ENCODE measurements around the gene ZNF778.

ZNF778 gene

DNA sequence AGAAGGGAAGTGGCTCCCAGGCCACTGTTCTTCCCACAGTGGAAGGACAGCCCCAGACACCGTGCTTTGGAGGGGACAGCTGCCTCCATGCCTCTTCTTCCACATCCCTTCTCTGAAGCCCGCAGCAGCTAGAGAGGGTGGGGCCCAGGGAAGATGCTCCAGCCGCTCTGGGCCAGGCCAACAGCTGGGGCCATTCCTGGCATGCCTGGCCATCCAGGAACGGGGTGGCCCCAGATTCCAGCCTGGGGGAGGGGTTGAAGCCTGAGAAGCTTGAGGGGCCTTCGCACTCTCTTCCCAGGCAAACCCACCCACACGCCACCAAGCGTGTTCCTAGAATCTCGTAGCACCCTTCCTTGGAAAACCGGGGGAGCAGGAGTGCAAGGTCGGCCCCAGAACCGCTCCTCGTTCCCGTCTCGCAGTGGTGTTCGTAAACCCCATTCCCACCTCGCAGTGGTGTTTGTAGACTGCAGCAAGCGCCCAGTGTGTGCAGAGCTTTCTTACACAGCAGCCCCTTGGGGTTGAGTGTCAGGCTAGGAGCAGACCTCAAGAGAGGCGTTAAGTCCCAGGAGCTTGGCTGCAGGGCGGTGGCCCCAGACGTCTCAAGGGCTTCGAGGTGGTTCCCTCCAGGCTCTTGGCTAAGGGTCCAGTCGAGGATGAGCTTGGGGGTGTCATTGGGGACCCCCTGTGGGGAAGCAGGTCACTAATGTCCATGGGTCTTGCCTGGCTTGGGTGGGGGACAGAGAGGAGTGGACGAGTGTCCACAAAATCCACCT is 43.3 kb upstream of the ZNF778 start:
- Histone ChIP-seq H3K27me3 (ENCODE audit: control insufficient read depth in 1 of 2, insufficient read depth in 2 of 2, low read length in 2 of 2) (peaks cover 25 to 26% of the 10 kb centered on the region in 2 donors), H3K36me3 (ENCODE audit: control insufficient read depth in 2 of 2, insufficient read depth in 2 of 2, low read length in 2 of 2) (no peaks in the 10 kb centered on the region), H3K9me3 (ENCODE audit: control insufficient read depth in 2 of 2, low read length in 2 of 2) (no peaks in the 10 kb centered on the region), H3K4me3 (ENCODE audit: low read length in 2 of 2) (no peak overlapping the region), H3K27ac (ENCODE audit: low read length) (no peak overlapping the region), H3K4me1 (ENCODE audit: control insufficient read depth, insufficient read depth, low read length) (peaks cover 10% of the 10 kb centered on the region), H3K9ac (ENCODE audit: low read length in 2 of 2) (no peak overlapping the region)

DNA sequence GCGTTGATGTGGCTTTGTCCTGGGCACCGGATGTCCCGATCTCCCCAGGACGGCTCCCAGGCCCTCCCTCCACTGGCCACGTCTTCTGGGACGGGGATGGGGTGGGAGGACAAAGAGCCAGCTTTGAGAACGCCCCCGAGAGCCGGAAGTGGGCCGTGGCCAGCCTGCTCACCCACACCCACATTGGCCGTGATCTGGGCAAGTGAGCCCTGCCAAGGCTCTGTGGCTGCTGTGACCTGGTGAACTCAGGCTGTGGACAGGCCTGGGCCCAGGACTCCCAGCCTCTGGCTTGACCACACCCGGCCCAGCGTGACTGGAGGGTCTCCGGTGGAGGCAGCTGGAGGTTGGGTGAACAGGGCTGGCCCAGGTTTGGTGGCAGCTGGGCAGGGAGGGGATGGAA is 42.6 kb upstream of the ZNF778 start:
- Histone ChIP-seq H3K36me3 (ENCODE audit: control insufficient read depth in 2 of 2, insufficient read depth in 2 of 2, low read length in 2 of 2) (no peaks in the 10 kb centered on the region), H3K27ac (ENCODE audit: low read length) (no peak overlapping the region), H3K27me3 (ENCODE audit: control insufficient read depth in 1 of 2, insufficient read depth in 2 of 2, low read length in 2 of 2) (peaks cover 18 to 20% of the 10 kb centered on the region in 2 donors), H3K4me3 (ENCODE audit: low read length in 2 of 2) (no peak overlapping the region), H3K4me1 (ENCODE audit: control insufficient read depth, insufficient read depth, low read length) (peaks cover 10% of the 10 kb centered on the region), H3K9me3 (ENCODE audit: control insufficient read depth in 2 of 2, low read length in 2 of 2) (no peaks in the 10 kb centered on the region), H3K9ac (ENCODE audit: low read length in 2 of 2) (no peak overlapping the region)

- H3K27me3 ChIP-seq (ENCODE audit: control insufficient read depth in 1 of 2, insufficient read depth in 2 of 2, low read length in 2 of 2) = peaks cover 16 to 19% of the 10 kb centered on the region in 2 donors
- no peak overlapping the region for H3K9ac ChIP-seq (ENCODE audit: low read length in 2 of 2)
- no peaks in the 10 kb centered on the region for H3K36me3 ChIP-seq (ENCODE audit: control insufficient read depth in 2 of 2, insufficient read depth in 2 of 2, low read length in 2 of 2)
- H3K27ac ChIP-seq (ENCODE audit: low read length) = no peak overlapping the region
- no peak overlapping the region for H3K4me3 ChIP-seq (ENCODE audit: low read length in 2 of 2)
- peaks cover 6% of the 10 kb centered on the region for H3K4me1 ChIP-seq (ENCODE audit: control insufficient read depth, insufficient read depth, low read length)
- H3K9me3 ChIP-seq (ENCODE audit: control insufficient read depth in 2 of 2, low read length in 2 of 2) = no peaks in the 10 kb centered on the region
Measured at GRCh38 chr16:89175280-89176146, 42.0 kb upstream of the ZNF778 start.

DNA sequence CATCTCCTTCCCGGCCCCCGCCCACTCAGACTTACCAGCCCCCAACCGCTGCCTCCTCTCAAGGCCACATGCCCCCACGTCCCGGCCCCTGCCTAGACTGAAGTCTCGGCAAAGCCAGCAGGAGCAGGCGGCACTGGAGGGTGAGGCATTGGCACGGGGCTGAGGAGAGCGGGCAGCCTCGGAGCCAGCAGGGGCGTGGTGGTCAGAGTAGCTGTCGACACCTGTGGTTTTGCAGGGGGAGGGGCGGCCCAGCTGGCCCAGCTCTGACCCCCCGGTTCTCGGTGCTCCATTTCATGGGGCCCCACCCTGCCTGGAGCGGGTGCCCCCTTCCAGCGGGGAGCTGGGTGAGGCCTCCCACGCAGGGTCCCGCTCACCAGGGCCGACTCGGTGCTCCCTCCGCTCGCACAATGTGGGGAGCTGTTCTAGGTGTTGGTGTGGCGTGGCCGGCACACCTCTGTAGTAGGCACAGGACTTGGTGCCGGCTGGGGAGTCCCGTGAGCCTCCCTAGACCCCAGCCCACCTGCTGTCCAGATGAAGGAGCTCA is 41.3 kb upstream of the ZNF778 start:
- H3K9ac ChIP-seq (ENCODE audit: low read length in 2 of 2) = no peak overlapping the region
- no peaks in the 10 kb centered on the region for H3K36me3 ChIP-seq (ENCODE audit: control insufficient read depth in 2 of 2, insufficient read depth in 2 of 2, low read length in 2 of 2)
- peaks cover 10 to 14% of the 10 kb centered on the region in 2 donors for H3K27me3 ChIP-seq (ENCODE audit: control insufficient read depth in 1 of 2, insufficient read depth in 2 of 2, low read length in 2 of 2)
- no peaks in the 10 kb centered on the region for H3K9me3 ChIP-seq (ENCODE audit: control insufficient read depth in 2 of 2, low read length in 2 of 2)
- H3K4me1 ChIP-seq (ENCODE audit: control insufficient read depth, insufficient read depth, low read length) = no peaks in the 10 kb centered on the region
- no peak overlapping the region for H3K27ac ChIP-seq (ENCODE audit: low read length)
- no peak overlapping the region for H3K4me3 ChIP-seq (ENCODE audit: low read length in 2 of 2)

- Histone ChIP-seq H3K4me1 (ENCODE audit: control insufficient read depth, insufficient read depth, low read length) (no peaks in the 10 kb centered on the region), H3K9ac (ENCODE audit: low read length in 2 of 2) (no peak overlapping the region), H3K27ac (ENCODE audit: low read length) (no peak overlapping the region), H3K4me3 (ENCODE audit: low read length in 2 of 2) (no peak overlapping the region), H3K36me3 (ENCODE audit: control insufficient read depth in 2 of 2, insufficient read depth in 2 of 2, low read length in 2 of 2) (no peaks in the 10 kb centered on the region), H3K9me3 (ENCODE audit: control insufficient read depth in 2 of 2, low read length in 2 of 2) (no peaks in the 10 kb centered on the region), H3K27me3 (ENCODE audit: control insufficient read depth in 1 of 2, insufficient read depth in 2 of 2, low read length in 2 of 2) (peaks cover 8 to 15% of the 10 kb centered on the region in 2 donors)
Measured at GRCh38 chr16:89176717-89177116, 40.8 kb upstream of the ZNF778 start.

- Histone ChIP-seq H3K9ac (ENCODE audit: low read length in 2 of 2) (no peak overlapping the region), H3K27me3 (ENCODE audit: control insufficient read depth in 1 of 2, insufficient read depth in 2 of 2, low read length in 2 of 2) (peaks cover 4 to 15% of the 10 kb centered on the region in 2 donors), H3K4me3 (ENCODE audit: low read length in 2 of 2) (no peak overlapping the region), H3K36me3 (ENCODE audit: control insufficient read depth in 2 of 2, insufficient read depth in 2 of 2, low read length in 2 of 2) (no peaks in the 10 kb centered on the region), H3K4me1 (ENCODE audit: control insufficient read depth, insufficient read depth, low read length) (no peaks in the 10 kb centered on the region), H3K27ac (ENCODE audit: low read length) (no peak overlapping the region), H3K9me3 (ENCODE audit: control insufficient read depth in 2 of 2, low read length in 2 of 2) (no peaks in the 10 kb centered on the region)
Measured at GRCh38 chr16:89177501-89177900, 40.0 kb upstream of the ZNF778 start.

DNA sequence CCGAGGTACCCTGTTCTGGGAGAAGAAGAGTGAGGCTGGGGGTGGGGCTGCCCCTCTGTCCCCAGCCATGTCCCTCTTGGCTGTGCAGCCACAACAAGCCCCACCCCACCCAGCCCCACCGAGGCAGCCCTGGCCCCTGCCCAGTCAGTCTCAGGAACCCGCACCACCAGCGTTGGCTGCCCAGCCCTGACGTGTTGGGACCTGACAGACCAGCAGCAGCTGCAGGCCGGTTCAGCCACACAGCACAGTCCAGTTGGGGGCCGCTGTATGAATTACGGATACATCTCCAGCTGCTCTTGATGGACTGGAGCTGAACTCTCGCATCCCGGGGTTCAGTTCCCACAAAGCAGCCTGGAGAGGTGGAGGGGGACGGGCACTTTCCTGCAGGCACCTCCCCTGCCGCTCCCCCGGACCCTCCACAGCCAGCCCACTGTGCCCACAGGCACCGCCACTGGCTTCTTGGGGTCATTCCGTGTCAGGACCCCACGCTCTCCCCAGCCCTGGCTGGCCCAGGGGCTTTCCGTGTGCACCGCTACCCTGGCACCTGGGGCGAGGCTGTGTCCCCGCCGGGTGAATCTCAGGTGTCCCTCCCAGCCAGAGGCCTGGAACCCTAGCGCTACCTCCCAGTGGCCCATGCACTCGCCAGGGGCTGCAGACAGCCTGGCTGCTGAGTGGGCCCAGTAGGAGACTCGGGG is 38.9 kb upstream of the ZNF778 start:
- Histone ChIP-seq H3K4me1 (ENCODE audit: control insufficient read depth, insufficient read depth, low read length) (no peaks in the 10 kb centered on the region), H3K36me3 (ENCODE audit: control insufficient read depth in 2 of 2, insufficient read depth in 2 of 2, low read length in 2 of 2) (no peaks in the 10 kb centered on the region), H3K27me3 (ENCODE audit: control insufficient read depth in 1 of 2, insufficient read depth in 2 of 2, low read length in 2 of 2) (peaks cover 6 to 20% of the 10 kb centered on the region in 2 donors), H3K9ac (ENCODE audit: low read length in 2 of 2) (no peak overlapping the region), H3K4me3 (ENCODE audit: low read length in 2 of 2) (no peak overlapping the region), H3K9me3 (ENCODE audit: control insufficient read depth in 2 of 2, low read length in 2 of 2) (no peaks in the 10 kb centered on the region), H3K27ac (ENCODE audit: low read length) (no peak overlapping the region)

DNA sequence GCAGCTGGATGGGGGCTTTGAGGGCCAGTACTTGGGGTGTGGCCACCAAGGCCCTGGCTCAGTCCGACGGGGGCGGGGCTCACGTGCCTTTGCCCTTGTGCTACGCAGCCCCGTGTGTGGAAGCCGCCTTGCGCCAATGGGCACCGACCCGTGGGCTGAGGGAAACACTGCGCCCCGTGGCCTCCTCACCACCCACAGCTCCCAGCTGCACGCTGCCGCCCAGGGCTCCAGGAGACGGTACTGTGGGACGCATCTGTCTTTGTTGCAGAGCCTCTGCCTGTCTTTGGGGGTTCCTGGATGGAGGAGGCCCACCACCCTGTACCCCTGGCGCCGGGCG is 38.4 kb upstream of the ZNF778 start:
- Histone ChIP-seq H3K27ac (ENCODE audit: low read length) (no peak overlapping the region), H3K9me3 (ENCODE audit: control insufficient read depth in 2 of 2, low read length in 2 of 2) (no peaks in the 10 kb centered on the region), H3K4me1 (ENCODE audit: control insufficient read depth, insufficient read depth, low read length) (no peaks in the 10 kb centered on the region), H3K9ac (ENCODE audit: low read length in 2 of 2) (no peak overlapping the region), H3K36me3 (ENCODE audit: control insufficient read depth in 2 of 2, insufficient read depth in 2 of 2, low read length in 2 of 2) (no peaks in the 10 kb centered on the region), H3K4me3 (ENCODE audit: low read length in 2 of 2) (no peak overlapping the region), H3K27me3 (ENCODE audit: control insufficient read depth in 1 of 2, insufficient read depth in 2 of 2, low read length in 2 of 2) (peaks cover 7 to 20% of the 10 kb centered on the region in 2 donors)

- no peaks in the 10 kb centered on the region for H3K4me1 ChIP-seq (ENCODE audit: control insufficient read depth, insufficient read depth, low read length)
- H3K9ac ChIP-seq (ENCODE audit: low read length in 2 of 2) = no peak overlapping the region
- H3K27me3 ChIP-seq (ENCODE audit: control insufficient read depth in 1 of 2, insufficient read depth in 2 of 2, low read length in 2 of 2) = peaks cover 9 to 20% of the 10 kb centered on the region in 2 donors
- no peaks in the 10 kb centered on the region for H3K36me3 ChIP-seq (ENCODE audit: control insufficient read depth in 2 of 2, insufficient read depth in 2 of 2, low read length in 2 of 2)
- no peaks in the 10 kb centered on the region for H3K9me3 ChIP-seq (ENCODE audit: control insufficient read depth in 2 of 2, low read length in 2 of 2)
- H3K27ac ChIP-seq (ENCODE audit: low read length) = no peak overlapping the region
- no peak overlapping the region for H3K4me3 ChIP-seq (ENCODE audit: low read length in 2 of 2)
Measured at GRCh38 chr16:89179656-89180315, 37.7 kb upstream of the ZNF778 start.

DNA sequence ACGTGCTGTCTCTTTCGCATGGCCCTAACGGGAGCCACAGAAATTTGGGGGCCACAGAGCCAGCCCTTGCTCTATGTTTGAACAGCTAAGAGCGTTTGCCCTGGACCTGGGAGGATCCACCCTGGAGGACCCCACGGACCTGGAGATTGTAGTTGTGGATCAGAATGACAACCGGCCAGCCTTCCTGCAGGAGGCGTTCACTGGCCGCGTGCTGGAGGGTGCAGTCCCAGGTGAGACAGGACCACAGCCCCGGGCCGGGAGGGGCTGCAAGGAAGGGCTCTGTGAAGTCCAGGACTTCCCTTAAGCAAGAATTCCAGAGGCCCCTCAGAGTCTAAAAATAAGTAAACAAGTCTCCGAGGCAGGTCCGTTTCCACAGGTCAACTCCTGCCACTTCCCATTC is 34.0 kb upstream of the ZNF778 start:
- Histone ChIP-seq H3K36me3 (ENCODE audit: control insufficient read depth in 2 of 2, insufficient read depth in 2 of 2, low read length in 2 of 2) (no peaks in the 10 kb centered on the region), H3K4me1 (ENCODE audit: control insufficient read depth, insufficient read depth, low read length) (no peaks in the 10 kb centered on the region), H3K9me3 (ENCODE audit: control insufficient read depth in 2 of 2, low read length in 2 of 2) (no peaks in the 10 kb centered on the region), H3K27ac (ENCODE audit: low read length) (no peak overlapping the region), H3K9ac (ENCODE audit: low read length in 2 of 2) (no peak overlapping the region), H3K27me3 (ENCODE audit: control insufficient read depth in 1 of 2, insufficient read depth in 2 of 2, low read length in 2 of 2) (peaks cover 9 to 17% of the 10 kb centered on the region in 2 donors), H3K4me3 (ENCODE audit: low read length in 2 of 2) (no peak overlapping the region)
